H1 (cell line): ENCODE data around the gene LARP4. TPM values are rescaled to one million over a fixed set of nuclear protein-coding genes. Genes with fewer than 3 reads are reported as not detected.

ENCODE experiments used
- polyA plus RNA-seq, 7 experiments: library from polyadenylated mRNA; depleted of rRNA in 3 of 7; stranded (reverse) in 5 of 7; unstranded in 2 of 7; fragments of >200 nt in 5 of 7; fragments of 200-250 nt in 2 of 7; gene quantifications; 1 replicate in 5 of 7; 2 replicates in 1 of 7; 4 replicates in 1 of 7; pipeline versions ENCODE4 v1.2.1 to v1.2.3, GENCODE V29; 2011 to 2013; ENCODE audit warnings: missing spikeins in 2 of 7, mixed read lengths in 2 of 7
- total RNA-seq: library from RNA; stranded (reverse); fragmentation: NEBNext Ultra II Directional; extraction: Animal tissue kit (Norgen Biotek cat#: 25700); gene quantifications from 2 replicates; pipeline ENCODE4 v1.2.1, GENCODE V29; 2021

LARP4 gene
- total and polyA plus RNA-seq, 2 of the 8 experiments (the other 6 are each of a cell fraction or from before 2014, with no cell fraction given): 12.8 to 93.9 TPM

Other genes with a start within 250 kb of the LARP4 start
- gene CERS5, start 233.5 kb upstream of the LARP4 start, total RNA-seq: 58.5 and 69.2 TPM in 2 replicates
- 75.8 and 119 TPM in 2 replicates for gene CERS5, start 233.5 kb upstream of the LARP4 start, polyA plus RNA-seq (2011; rRNA removed)
- gene LIMA1, start 117.4 kb upstream of the LARP4 start, total RNA-seq: 43.3 and 47.6 TPM in 2 replicates
- gene LIMA1, start 117.4 kb upstream of the LARP4 start, polyA plus RNA-seq (2011; rRNA removed): 8.5 and 12.7 TPM in 2 replicates
- gene FAM186A, start 4.3 kb upstream of the LARP4 start, total RNA-seq: not detected in 2 replicates
- not detected in 2 replicates for gene FAM186A, start 4.3 kb upstream of the LARP4 start, polyA plus RNA-seq (2011; rRNA removed)
- gene DIP2B, start 104.1 kb downstream of the LARP4 start, total RNA-seq: 26.8 and 29.6 TPM in 2 replicates
- 10.3 and 11.1 TPM in 2 replicates for gene DIP2B, start 104.1 kb downstream of the LARP4 start, polyA plus RNA-seq (2011; rRNA removed)